Smooth muscle cell (in vitro differentiated cells): ENCODE measurements around the gene PPP2R2C. TPM values are rescaled to one million over a fixed set of nuclear protein-coding genes. Genes with fewer than 3 reads are reported as not detected.

Experiments used
- DNase-seq: peaks from one replicate; lab custom pipeline; 2025; ENCODE audit not compliant: unreplicated experiment; lab: John Stamatoyannopoulos, UW
- H2AFZ ChIP-seq: fragments of 200-600 bp; sonication (generic); 2 replicates; pipeline ENCODE4 v1.6.0; 2016; ENCODE audit warnings: antibody characterized with exemption, low read depth, mild to moderate bottlenecking
- H3F3A ChIP-seq: fragments of 200-600 bp; sonication (generic); 2 replicates; pipeline ENCODE4 v1.6.0; 2017; ENCODE audit warnings: antibody characterized with exemption, low read depth
- H3K27ac ChIP-seq: fragments of 200-600 bp; sonication (generic); 2 replicates; pipeline ENCODE4 v1.5.1; 2016; ENCODE audit warnings: low read depth, mild to moderate bottlenecking
- H3K27me3 ChIP-seq: fragments of 200-600 bp; sonication (generic); 2 replicates; pipeline ENCODE4 v1.6.1; 2016; ENCODE audit warnings: low read depth, mild to moderate bottlenecking
- H3K36me3 ChIP-seq: fragments of 200-600 bp; sonication (generic); 2 replicates; pipeline ENCODE4 v1.5.1; 2016; ENCODE audit warnings: low read depth
- H3K4me1 ChIP-seq: fragments of 200-600 bp; sonication (generic); 2 replicates; pipeline ENCODE4 v1.5.1; 2016; ENCODE audit warnings: low read depth
- H3K4me2 ChIP-seq: fragments of 200-600 bp; sonication (generic); 2 replicates; pipeline ENCODE4 v1.6.0; 2016; ENCODE audit warnings: mild to moderate bottlenecking
- H3K4me3 ChIP-seq: fragments of 200-600 bp; sonication (generic); 2 replicates; pipeline ENCODE4 v1.5.1; 2016; ENCODE audit warnings: mild to moderate bottlenecking
- H3K79me2 ChIP-seq: fragments of 200-600 bp; sonication (generic); 2 replicates; pipeline ENCODE4 v1.6.0; 2016; ENCODE audit warnings: low read depth, mild to moderate bottlenecking
- H3K9ac ChIP-seq: fragments of 200-600 bp; sonication (generic); 2 replicates; pipeline ENCODE4 v1.6.0; 2016; ENCODE audit warnings: low read depth
- H3K9me3 ChIP-seq: fragments of 200-600 bp; sonication (generic); replicated peaks from 2 replicates; pipeline ENCODE4 v1.5.1; 2016; ENCODE audit warnings: low read depth
- H4K20me1 ChIP-seq: fragments of 200-600 bp; sonication (generic); 2 replicates; pipeline ENCODE4 v1.6.0; 2016; ENCODE audit warnings: low read depth
- CTCF ChIP-seq: fragments of 200-600 bp; sonication (generic); IDR thresholded peaks from 2 replicates; pipeline ENCODE4 v1.5.1; 2017; ENCODE audit warnings: borderline replicate concordance, mild to moderate bottlenecking, antibody characterized with exemption; ENCODE audit not compliant: insufficient read depth, poor library complexity, severe bottlenecking
- WGBS: methylation state at CpG from one replicate; pipeline ENCODE4 v1.1.7; 2016; ENCODE audit warnings: low lambda C conversion rate; 5-methylcytosine and 5-hydroxymethylcytosine counted together
- polyA plus RNA-seq: library from polyadenylated mRNA; unstranded; fragments of >200 nt; fragmentation: Nextera tagmentation; extraction: Ambion mirVana; gene quantifications from 2 replicates; pipeline ENCODE4 v1.2.1, GENCODE V29; 2016
- total RNA-seq: library from RNA; depleted of rRNA; stranded (reverse); fragments of >200 nt; gene quantifications from 2 replicates; pipeline ENCODE4 v1.2.3, GENCODE V29; 2014

Gene PPP2R2C
- total and polyA plus RNA-seq, 2 experiments from 2014 or later = 0.54 to 1.8 TPM

GRCh38 chr4:6446130-6446482 lies 26.3 kb downstream of the PPP2R2C start:
- Histone ChIP-seq H3K9ac (no peak overlapping the region), H3K9me3 (no peaks in the 10 kb centered on the region), H3F3A (no peaks in the 10 kb centered on the region), H3K36me3 (no peaks in the 10 kb centered on the region), H3K4me1 (peaks cover 9% of the 10 kb centered on the region), H3K27ac (no peak overlapping the region), H2AFZ (no peak overlapping the region), H4K20me1 (no peaks in the 10 kb centered on the region), H3K79me2 (no peaks in the 10 kb centered on the region), H3K4me2 (no peak overlapping the region), H3K27me3 (no peaks in the 10 kb centered on the region), H3K4me3 (no peak overlapping the region)
- WGBS = 88% methylated on average over 14 of the region's 14 CpGs
- TF ChIP-seq CTCF = no peak
- DNase-seq = no peak

- 92% methylated on average over 5 of the region's 5 CpGs for WGBS
- Histone ChIP-seq H3K36me3 (no peaks in the 10 kb centered on the region), H3K9ac (no peak overlapping the region), H3K27ac (no peak overlapping the region), H3K4me1 (peaks cover 9% of the 10 kb centered on the region), H3F3A (no peaks in the 10 kb centered on the region), H3K4me2 (no peak overlapping the region), H4K20me1 (no peaks in the 10 kb centered on the region), H3K4me3 (no peak overlapping the region), H3K9me3 (no peaks in the 10 kb centered on the region), H3K27me3 (no peaks in the 10 kb centered on the region), H3K79me2 (no peaks in the 10 kb centered on the region), H2AFZ (no peak overlapping the region)
- DNase-seq = no peak
- TF ChIP-seq CTCF = no peak
Observed at GRCh38 chr4:6445403-6446129, 26.8 kb downstream of the PPP2R2C start.

DNA sequence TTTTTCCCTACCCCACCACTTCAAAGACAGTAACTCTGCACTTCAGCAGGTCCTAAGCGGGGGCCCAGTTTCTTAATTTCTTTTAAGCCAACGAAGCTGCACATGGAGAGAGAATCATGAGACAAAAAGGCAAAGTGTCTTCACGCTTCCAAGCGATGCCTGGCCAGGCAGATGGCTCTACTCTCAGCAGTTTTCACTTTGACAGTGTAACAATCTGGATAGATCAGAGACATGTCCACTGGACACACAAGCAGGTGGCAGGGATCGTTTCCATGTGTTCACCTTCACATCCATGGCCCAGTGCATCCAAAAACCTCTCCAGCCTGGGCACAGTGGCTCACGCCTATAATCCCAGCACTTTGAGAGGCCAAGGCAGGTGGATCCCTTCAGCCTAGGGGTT lies 27.8 kb downstream of the PPP2R2C start:
- no peaks in the 10 kb centered on the region for H3K27me3 ChIP-seq
- H3K9me3 ChIP-seq = no peaks in the 10 kb centered on the region
- H3K27ac ChIP-seq = no peak overlapping the region
- WGBS = 88% methylated on average over 6 of the region's 6 CpGs
- no peak overlapping the region for H2AFZ ChIP-seq
- no peak overlapping the region for H3K9ac ChIP-seq
- no peak overlapping the region for H3K4me2 ChIP-seq
- no peaks in the 10 kb centered on the region for H3K36me3 ChIP-seq
- H3F3A ChIP-seq = no peaks in the 10 kb centered on the region
- H4K20me1 ChIP-seq = no peaks in the 10 kb centered on the region
- no peaks in the 10 kb centered on the region for H3K79me2 ChIP-seq
- peaks cover 9% of the 10 kb centered on the region for H3K4me1 ChIP-seq
- no peak for TF ChIP-seq CTCF
- no peak for DNase-seq
- no peak overlapping the region for H3K4me3 ChIP-seq
